GM12878 (cell line): Measurements from ENCODE around the gene FAM117B. TPM values are rescaled to one million over a fixed set of nuclear protein-coding genes. Genes with fewer than 3 reads are reported as not detected.

Experiments
- ATAC-seq: fragments of 200-7000 bp; cut with Tn5 transposase; 3 replicates; pipeline ENCODE4 v1.9.1; 2020; ENCODE audit warnings: mild to moderate bottlenecking, moderate library complexity
- BruUV-seq: library from RNA; stranded (reverse); fragments of 400-500 nt; replicated peaks from 2 replicates; lab custom pipeline; 2021; lab: Mats Ljungman, UMichigan
- CTCF ChIA-PET: fragments of 300-600 bp; sonication (Branson Sonifier 250); formaldehyde crosslinking; extraction: SDS; loops from one replicate; lab custom pipeline; 2021; ENCODE audit warnings: inconsistent platforms; lab: Yijun Ruan, JAX
- POLR2A ChIA-PET: fragments of 350-600 bp; formaldehyde crosslinking; extraction: SDS; loops from one replicate; lab custom pipeline; 2021; ENCODE audit warnings: inconsistent platforms; lab: Charles Lee
- RAD21 ChIA-PET: fragments of 300-600 bp; sonication (Branson Sonifier 250); formaldehyde crosslinking; loops from one replicate; lab custom pipeline; 2023; ENCODE audit warnings: antibody characterized with exemption; ENCODE audit not compliant: unreplicated experiment; lab: Charles Lee
- SMC1A ChIA-PET: fragments of 300-600 bp; sonication (Branson Sonifier 250); formaldehyde crosslinking; loops from one replicate; lab custom pipeline; 2023; ENCODE audit not compliant: unreplicated experiment, uncharacterized antibody; lab: Charles Lee
- DNase-seq: peaks from one replicate; pipeline ENCODE4 v3.0.0-alpha.2; 2011; ENCODE audit warnings: low read depth, low spot score
- FAIRE-seq: peaks from 3 replicates; lab custom pipeline; 2011; peaks lifted over from hg19 to GRCh38; lab: Jason Lieb, UNC
- H2AFZ ChIP-seq: 2 replicates; pipeline ENCODE4 v1.6.0; 2011; ENCODE audit warnings: low read depth, low read length, control low read depth; ENCODE audit not compliant: control insufficient read depth
- H3K27ac ChIP-seq: 2 replicates; pipeline ENCODE4 v1.5.1; 2011; ENCODE audit warnings: control low read depth; ENCODE audit not compliant: control insufficient read depth, insufficient read depth
- H3K27me3 ChIP-seq, 2 experiments: replicated peaks in 1 of 2; 2 replicates each; pipeline versions ENCODE4 v1.6.0 to v1.6.1; 2011; ENCODE audit warnings: low read length in 1 of 2; ENCODE audit not compliant: control insufficient read depth in 2 of 2, insufficient read depth in 2 of 2
- H3K36me3 ChIP-seq, 2 experiments: 2 replicates each; pipeline ENCODE4 v1.5.1; 2011; ENCODE audit warnings: low read length in 1 of 2; ENCODE audit not compliant: control insufficient read depth in 2 of 2, insufficient read depth in 2 of 2
- H3K4me1 ChIP-seq: 2 replicates; pipeline ENCODE4 v1.6.1; 2011; ENCODE audit warnings: mild to moderate bottlenecking, low read length, moderate library complexity, mixed read lengths; ENCODE audit not compliant: control insufficient read depth, insufficient read depth
- H3K4me2 ChIP-seq: 2 replicates; pipeline ENCODE4 v1.6.0; 2011; ENCODE audit warnings: control low read depth; ENCODE audit not compliant: control insufficient read depth, insufficient read depth
- H3K4me3 ChIP-seq: fragments of 200-600 bp; sonication (generic); 2 replicates; pipeline ENCODE4 v1.5.1; 2016
- H3K79me2 ChIP-seq: 2 replicates; pipeline ENCODE4 v1.6.0; 2011; ENCODE audit warnings: low read length; ENCODE audit not compliant: control insufficient read depth, insufficient read depth
- H3K9ac ChIP-seq: 2 replicates; pipeline ENCODE4 v1.8.0; 2011; ENCODE audit warnings: low read length, control low read depth, mixed read lengths; ENCODE audit not compliant: control insufficient read depth, insufficient read depth
- H3K9me3 ChIP-seq: replicated peaks from 3 replicates; pipeline ENCODE4 v1.5.1; 2011; ENCODE audit warnings: mild to moderate bottlenecking, low read length; ENCODE audit not compliant: control insufficient read depth, insufficient read depth
- H4K20me1 ChIP-seq: 2 replicates; pipeline ENCODE4 v1.6.0; 2011; ENCODE audit not compliant: control insufficient read depth, insufficient read depth
- BACH1 ChIP-seq: fragments of 450-650 bp; IDR thresholded peaks from 2 replicates; pipeline ENCODE4 v1.6.1; 2017; ENCODE audit warnings: mild to moderate bottlenecking, borderline replicate concordance
- BHLHE40 ChIP-seq, 2 experiments: fragments of 450-650 bp in 1 of 2; IDR thresholded peaks; 2 replicates each; pipeline ENCODE4 v1.6.1; 2011 to 2017; ENCODE audit warnings: low read depth in 2 of 2, borderline replicate concordance in 1 of 2, improper control_type of control experiment in 1 of 2, low read length in 1 of 2, mild to moderate bottlenecking in 1 of 2
- GATAD2B ChIP-seq: fragments of 450-650 bp; conservative IDR thresholded peaks from 2 replicates; pipeline ENCODE4 v1.6.1; 2017; ENCODE audit warnings: low read depth, mild to moderate bottlenecking, moderate library complexity
- KAT2A ChIP-seq: conservative IDR thresholded peaks from 2 replicates; pipeline ENCODE4 v1.6.1; 2011; ENCODE audit warnings: low read depth, low read length; ENCODE audit not compliant: control insufficient read depth
- LARP7 ChIP-seq: fragments of 450-650 bp; IDR thresholded peaks from 2 replicates; pipeline ENCODE4 v1.6.1; 2017; ENCODE audit warnings: mild to moderate bottlenecking
- MAX ChIP-seq: IDR thresholded peaks from 2 replicates; pipeline ENCODE4 v1.6.1; 2012; ENCODE audit warnings: low read depth, low read length, improper control_type of control experiment
- MTA2 ChIP-seq: fragments of 450-650 bp; IDR thresholded peaks from 2 replicates; pipeline ENCODE4 v1.6.1; 2016; ENCODE audit warnings: low read depth, mild to moderate bottlenecking, moderate library complexity
- NBN ChIP-seq: fragments of 450-650 bp; IDR thresholded peaks from 2 replicates; pipeline ENCODE4 v1.6.1; 2016
- NKRF ChIP-seq: fragments of 450-650 bp; conservative IDR thresholded peaks from 2 replicates; pipeline ENCODE4 v1.6.1; 2017; ENCODE audit warnings: mild to moderate bottlenecking, moderate library complexity
- POLR2A ChIP-seq: IDR thresholded peaks from 2 replicates; pipeline ENCODE4 v1.6.1; 2011; ENCODE audit warnings: low read depth, mild to moderate bottlenecking, low read length
- TARDBP ChIP-seq: IDR thresholded peaks from 2 replicates; pipeline ENCODE4 v1.6.1; 2016; ENCODE audit warnings: borderline replicate concordance
- ZBTB11 ChIP-seq: fragments of 450-650 bp; formaldehyde crosslinking; IDR thresholded peaks from 2 replicates; pipeline ENCODE4 v1.5.0; 2022; ENCODE audit warnings: mild to moderate bottlenecking, missing genetic modification characterization
- ZNF217 ChIP-seq: fragments of 450-650 bp; IDR thresholded peaks from 2 replicates; pipeline ENCODE4 v1.6.1; 2017; ENCODE audit warnings: antibody characterized with exemption, mild to moderate bottlenecking
- ZNF274 ChIP-seq: IDR thresholded peaks from one replicate; pipeline ENCODE4 v1.8.0; 2011; ENCODE audit not compliant: insufficient read length, insufficient read depth
- WGBS: methylation state at CpG from one replicate; pipeline ENCODE4 v1.1.6; 2016; ENCODE audit warnings: low lambda C conversion rate; ENCODE audit not compliant: insufficient replicate concordance, insufficient coverage; ENCODE audit errors: missing lambda C conversion rate; 5-methylcytosine and 5-hydroxymethylcytosine counted together
- in situ Hi-C: fragments of 300-500 bp; cut with MboI; formaldehyde crosslinking; loops from 9 replicates; pipeline ENCODE4 v1.14.3; 2018; ENCODE audit warnings: mixed read lengths
- intact Hi-C: fragments of 100-400 bp; cut with micrococcal nuclease; formaldehyde crosslinking; loops from one replicate; pipeline ENCODE4 v1.14.2; 2022; ENCODE audit not compliant: unreplicated experiment
- polyA plus RNA-seq, 11 experiments: library from polyadenylated mRNA; depleted of rRNA in 4 of 11; unstranded in 6 of 11; stranded (reverse) in 5 of 11; fragments of >200 nt; fragmentation: Nextera tagmentation in 4 of 11; fragmentation: Illumina TruSeq in 1 of 11; extraction: Ambion mirVana in 4 of 11; extraction: Trizol in 1 of 11; gene quantifications; 1 replicate in 1 of 11; 2 replicates in 10 of 11; pipeline versions ENCODE4 v1.2.1 to v1.2.3, GENCODE V29; 2011 to 2016; ENCODE audit warnings: inconsistent platforms in 2 of 11, missing spikeins in 2 of 11, low read depth in 1 of 11
- total RNA-seq, 4 experiments: library from RNA; depleted of rRNA in 3 of 4; stranded (reverse); fragments of >200 nt in 3 of 4; fragmentation: Illumina TruSeq in 1 of 4; extraction: Trizol in 1 of 4; gene quantifications; 2 replicates each; pipeline versions ENCODE4 v1.2.1 to v1.2.3, GENCODE V29; 2013 to 2021

The FAM117B gene
- total and polyA plus RNA-seq, 10 of the 15 experiments (the other 5 are each of a cell fraction or from before 2014, with no cell fraction given) = 1.6 to 7.6 (median 4.2) TPM

- H3K36me3 ChIP-seq = no peaks in the 10 kb centered on the region
- peak; percentile 56 for FAIRE-seq
- peak overlapping the region; percentile 74 for H3K27ac ChIP-seq
- H3K79me2 ChIP-seq = peaks cover 16% of the 10 kb centered on the region
- BruUV-seq = no TSS peak
- SMC1A ChIA-PET = interaction anchor here (0.5 to 4.3 kb wide), 12 partner anchors 9 to 367 kb away, joined by 3 to 26 read pairs (median 4); no protein-coding TSS in a partner anchor
- ATAC-seq = peak; percentile 74
- peak overlapping the region; percentile 98 for H3K4me3 ChIP-seq
- H3K4me2 ChIP-seq = peak overlapping the region; percentile 91
- H4K20me1 ChIP-seq = no peaks in the 10 kb centered on the region
- H3K27me3 ChIP-seq = no peaks in the 10 kb centered on the region
- H3K4me1 ChIP-seq = 0 out of 2 replicates have a peak, but pooled peaks cover 4% of the 10 kb centered on the region
- in situ Hi-C loops = no loop called here
- WGBS = 1% methylated on average over 61 of the region's 92 CpGs
- POLR2A ChIA-PET = interaction anchor here (1.0 to 2.6 kb wide), 5 partner anchors 21 to 39 kb away, joined by 3 to 18 read pairs (median 6); no protein-coding TSS in a partner anchor
- RAD21 ChIA-PET = interaction anchor here (0.6 to 3.8 kb wide), 14 partner anchors 8 to 276 kb away, joined by 3 to 17 read pairs (median 5); partner anchors contain the start of genes CARF and WDR12
- peak overlapping the region; percentile 95 for H2AFZ ChIP-seq
- no peaks in the 10 kb centered on the region for H3K9me3 ChIP-seq
- peak overlapping the region; percentile 74 for H3K9ac ChIP-seq
- peak; percentile 64 for DNase-seq
- intact Hi-C loops = loop anchor here (2.0 to 5.0 kb wide), 2 partner anchors 27 to 147 kb away; no protein-coding TSS in a partner anchor
- CTCF ChIA-PET = interaction anchor here (0.6 to 2.7 kb wide), 5 partner anchors 20 to 256 kb away, joined by 3 to 14 read pairs (median 4); no protein-coding TSS in a partner anchor
- TF ChIP-seq ZNF274 (no peak), MTA2 (0 out of 2 replicates have a peak, but pooled peaks have one; percentile 20), POLR2A (peak; percentile 56), NKRF (0 out of 2 replicates have a peak, but pooled peaks have one; percentile 10), BHLHE40 (IDR thresholded peaks at IDR 0.05; ENCODE audit: borderline replicate concordance in 1 of 2, low read depth in 2 of 2, low read length in 1 of 2) (peak in 1 of 2 experiments; percentile 28; a peak in 1 of 4 replicates), GATAD2B (peak; percentile 70), NBN (0 out of 2 replicates have a peak, but pooled peaks have one; percentile 68), ZBTB11 (CRISPR knock-in tag) (no peak), LARP7 (0 out of 2 replicates have a peak, but pooled peaks have one; percentile 59), ZNF217 (0 out of 2 replicates have a peak, but pooled peaks have one; percentile 52), MAX (no peak), TARDBP (no peak), BACH1 (peak; percentile 98), KAT2A (no peak)
Measured at GRCh38 chr2:202635428-202636212, 851 bp downstream of the FAM117B start.
